NCI-H2081 treated with DMSO at 0.1 percent for 48 hours (cell line): Measurements from ENCODE around the gene TP53I13.

Experiments
- DNase-seq: peaks from one replicate; lab custom pipeline; 2025; lab: John Stamatoyannopoulos, UW

The TP53I13 gene

GRCh38 chr17:29567304-29567553, 1.3 kb upstream of the TP53I13 start:
- no peak for DNase-seq

GRCh38 chr17:29567554-29568330, 759 bp upstream of the TP53I13 start:
- no peak for DNase-seq

GRCh38 chr17:29569245-29569950, 897 bp downstream of the TP53I13 start:
- DNase-seq, result no peak

GRCh38 chr17:29570521-29570920, 2.0 kb downstream of the TP53I13 start:
- DNase-seq, result no peak

- no peak for DNase-seq
Observed at GRCh38 chr17:29571486-29571882, 3.0 kb downstream of the TP53I13 start.

- DNase-seq, result no peak
Observed at GRCh38 chr17:29571883-29572681, 3.6 kb downstream of the TP53I13 start.

GRCh38 chr17:29572691-29573557, 4.4 kb downstream of the TP53I13 start:
- no peak for DNase-seq

- DNase-seq, result no peak
Observed at GRCh38 chr17:29573558-29573869, 5.0 kb downstream of the TP53I13 start.

- DNase-seq, result no peak
Observed at GRCh38 chr17:29573871-29574731, 5.6 kb downstream of the TP53I13 start.

- no peak for DNase-seq
Observed at GRCh38 chr17:29574732-29575510, 6.4 kb downstream of the TP53I13 start.

- no peak for DNase-seq
Observed at GRCh38 chr17:29575511-29576213, 7.2 kb downstream of the TP53I13 start.

GRCh38 chr17:29576214-29577000, 7.9 kb downstream of the TP53I13 start:
- no peak for DNase-seq

- no peak for DNase-seq
Observed at GRCh38 chr17:29577001-29577370, 8.5 kb downstream of the TP53I13 start.

- no peak for DNase-seq
Observed at GRCh38 chr17:29577385-29578211, 9.1 kb downstream of the TP53I13 start.

- DNase-seq, result no peak
Observed at GRCh38 chr17:29578626-29579485, 10.4 kb downstream of the TP53I13 start.

GRCh38 chr17:29579866-29580771, 11.6 kb downstream of the TP53I13 start:
- DNase-seq, result no peak
